ENCODE measurements around the gene KCTD16.

KCTD16 gene

DNA sequence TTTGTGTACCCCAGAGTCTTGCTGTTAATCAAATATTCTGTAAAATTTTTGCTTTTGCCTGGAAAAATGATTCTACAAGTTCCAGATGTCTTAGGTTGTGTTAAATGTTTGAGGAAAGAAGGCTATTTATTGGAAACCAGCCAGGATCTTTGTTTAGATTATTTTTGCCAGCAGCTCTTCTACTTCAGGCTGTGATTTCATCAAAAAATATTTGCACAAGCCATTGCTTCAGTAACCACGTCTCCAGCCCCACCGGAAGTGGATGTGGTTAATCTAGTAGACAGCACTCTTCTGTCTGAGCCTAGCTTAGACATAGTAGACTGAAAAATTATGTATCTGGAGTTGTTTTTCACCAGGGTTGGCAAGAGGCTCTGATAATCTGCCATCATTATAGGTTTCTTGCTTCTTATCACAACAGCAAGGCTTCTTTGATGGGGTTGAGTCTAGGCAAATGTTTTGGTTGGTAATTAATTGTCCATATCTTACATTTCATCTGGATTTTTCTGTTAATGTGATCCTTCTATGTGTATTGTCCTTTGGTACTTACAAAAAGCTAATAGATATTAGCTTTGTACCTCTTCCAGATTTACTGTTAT is 17.1 kb downstream of the KCTD16 start:
- H3K27ac ChIP-seq, result peak overlapping the region; percentile 94

DNA sequence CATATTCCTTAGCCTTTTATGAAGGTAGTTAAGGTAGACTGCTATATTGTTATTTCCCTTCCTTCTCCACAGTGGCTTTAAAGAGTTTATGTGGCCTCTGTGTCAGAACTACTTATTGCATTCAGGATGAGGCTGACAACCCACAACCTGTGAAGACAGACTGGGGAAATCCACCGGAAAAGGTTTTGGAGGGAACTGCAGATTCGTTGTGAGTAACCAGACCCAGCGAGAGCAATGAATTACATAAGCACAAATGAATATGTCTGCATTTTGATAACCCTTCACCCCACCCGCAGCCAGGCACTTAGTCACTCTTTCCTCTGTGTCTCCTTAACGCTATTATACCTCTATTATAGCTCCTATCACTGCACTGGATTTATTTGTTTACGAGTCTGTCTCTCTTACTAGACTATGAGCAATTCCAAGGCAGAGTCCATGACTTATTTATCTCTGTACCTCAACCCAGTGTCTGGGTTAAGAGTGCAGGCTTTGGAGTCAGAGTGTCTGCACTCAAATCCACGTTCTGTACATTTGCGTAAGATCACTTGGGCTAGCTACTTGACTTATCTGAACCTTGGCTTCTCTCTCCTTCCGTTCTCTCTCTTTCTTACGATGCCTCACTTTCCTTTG is 19.2 kb downstream of the KCTD16 start:
- in situ Hi-C loops (cut with HindIII; ENCODE audit: low pct_ligation_motif_present, low sequenced_read_pairs), result no loop called here
- peak; percentile 98 for DNase-seq

More for the DNA sequence above, 17.1 kb downstream of the KCTD16 start:
- Histone ChIP-seq H3K27me3 (replicated peaks) (no peaks in the 10 kb centered on the region), H3K36me3 (replicated peaks) (no peaks in the 10 kb centered on the region), H3K4me3 (ENCODE audit: low read depth, low read length) (no peak overlapping the region)
- DNase-seq, result peak; percentile 98
- TF ChIP-seq, protein P1, sequence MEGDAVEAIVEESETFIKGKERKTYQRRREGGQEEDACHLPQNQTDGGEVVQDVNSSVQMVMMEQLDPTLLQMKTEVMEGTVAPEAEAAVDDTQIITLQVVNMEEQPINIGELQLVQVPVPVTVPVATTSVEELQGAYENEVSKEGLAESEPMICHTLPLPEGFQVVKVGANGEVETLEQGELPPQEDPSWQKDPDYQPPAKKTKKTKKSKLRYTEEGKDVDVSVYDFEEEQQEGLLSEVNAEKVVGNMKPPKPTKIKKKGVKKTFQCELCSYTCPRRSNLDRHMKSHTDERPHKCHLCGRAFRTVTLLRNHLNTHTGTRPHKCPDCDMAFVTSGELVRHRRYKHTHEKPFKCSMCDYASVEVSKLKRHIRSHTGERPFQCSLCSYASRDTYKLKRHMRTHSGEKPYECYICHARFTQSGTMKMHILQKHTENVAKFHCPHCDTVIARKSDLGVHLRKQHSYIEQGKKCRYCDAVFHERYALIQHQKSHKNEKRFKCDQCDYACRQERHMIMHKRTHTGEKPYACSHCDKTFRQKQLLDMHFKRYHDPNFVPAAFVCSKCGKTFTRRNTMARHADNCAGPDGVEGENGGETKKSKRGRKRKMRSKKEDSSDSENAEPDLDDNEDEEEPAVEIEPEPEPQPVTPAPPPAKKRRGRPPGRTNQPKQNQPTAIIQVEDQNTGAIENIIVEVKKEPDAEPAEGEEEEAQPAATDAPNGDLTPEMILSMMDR (IDR thresholded peaks at IDR 0.05; ENCODE audit: low read depth, low read length, missing control alignments), result no peak
- in situ Hi-C loops (cut with HindIII; ENCODE audit: low pct_ligation_motif_present, low sequenced_read_pairs), result no loop called here

DNA sequence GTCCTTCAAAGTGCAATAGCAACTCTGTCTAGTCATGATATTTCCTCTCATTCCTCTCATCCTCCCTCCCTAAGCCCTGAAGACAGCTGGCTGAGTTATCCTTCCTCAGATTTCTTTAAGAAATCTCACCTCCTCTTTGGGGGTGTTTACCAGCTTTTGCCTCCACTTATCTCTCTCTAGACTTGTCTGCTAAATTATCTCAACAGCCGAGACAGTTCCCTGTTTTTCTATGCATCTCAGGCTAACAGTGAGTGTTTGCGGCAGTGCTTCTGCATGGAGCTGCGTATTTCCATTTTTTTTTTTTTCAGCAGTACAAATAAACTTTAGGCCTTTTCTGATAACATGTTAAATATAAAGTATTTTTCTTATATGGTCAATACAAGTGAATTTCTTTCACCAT is 20.9 kb downstream of the KCTD16 start:
- Histone ChIP-seq H3K27me3 (replicated peaks) (no peaks in the 10 kb centered on the region), H3K36me3 (replicated peaks) (no peaks in the 10 kb centered on the region), H3K4me3 (ENCODE audit: low read depth, low read length) (no peak overlapping the region), H3K27ac (peak overlapping the region; percentile 94)
- no peak for DNase-seq
- TF ChIP-seq, protein P1 (IDR thresholded peaks at IDR 0.05; ENCODE audit: low read depth, low read length, missing control alignments), result no peak
- in situ Hi-C loops (cut with HindIII; ENCODE audit: low pct_ligation_motif_present, low sequenced_read_pairs), result no loop called here

More for the DNA sequence above, 19.2 kb downstream of the KCTD16 start:
- Histone ChIP-seq H3K27me3 (replicated peaks) (no peaks in the 10 kb centered on the region), H3K4me3 (ENCODE audit: low read depth, low read length) (no peak overlapping the region), H3K27ac (peak overlapping the region; percentile 94), H3K36me3 (replicated peaks) (no peaks in the 10 kb centered on the region)
- TF ChIP-seq, protein P1 (IDR thresholded peaks at IDR 0.05; ENCODE audit: low read depth, low read length, missing control alignments), result no peak

DNA sequence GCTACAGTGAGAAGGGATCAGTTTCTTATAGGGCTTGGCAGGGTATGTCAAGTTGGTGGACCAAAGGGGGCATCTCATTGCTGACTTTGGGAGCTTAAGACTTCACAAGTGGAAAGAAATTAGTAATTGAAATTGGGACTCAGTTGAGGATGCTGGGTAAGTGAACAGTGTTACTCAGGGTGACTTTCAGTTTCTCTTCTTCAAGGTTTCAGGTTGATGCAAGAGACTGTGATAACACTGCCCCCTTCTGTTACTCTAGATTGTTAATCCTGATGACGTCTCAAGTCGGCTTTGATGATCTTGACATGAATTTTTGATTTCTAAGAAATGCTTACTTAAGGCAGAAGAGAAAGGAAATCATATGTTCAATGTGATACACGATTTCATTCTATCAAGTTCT is 21.3 kb downstream of the KCTD16 start:
- peak; percentile 79 for DNase-seq
- H3K27me3 ChIP-seq (replicated peaks), result no peaks in the 10 kb centered on the region
- peak overlapping the region; percentile 94 for H3K27ac ChIP-seq
- TF ChIP-seq, protein P1 (IDR thresholded peaks at IDR 0.05; ENCODE audit: low read depth, low read length, missing control alignments), result peak; percentile 58
- no peaks in the 10 kb centered on the region for H3K36me3 ChIP-seq (replicated peaks)
- no peak overlapping the region for H3K4me3 ChIP-seq (ENCODE audit: low read depth, low read length)
- in situ Hi-C loops (cut with HindIII; ENCODE audit: low pct_ligation_motif_present, low sequenced_read_pairs), result no loop called here

DNA sequence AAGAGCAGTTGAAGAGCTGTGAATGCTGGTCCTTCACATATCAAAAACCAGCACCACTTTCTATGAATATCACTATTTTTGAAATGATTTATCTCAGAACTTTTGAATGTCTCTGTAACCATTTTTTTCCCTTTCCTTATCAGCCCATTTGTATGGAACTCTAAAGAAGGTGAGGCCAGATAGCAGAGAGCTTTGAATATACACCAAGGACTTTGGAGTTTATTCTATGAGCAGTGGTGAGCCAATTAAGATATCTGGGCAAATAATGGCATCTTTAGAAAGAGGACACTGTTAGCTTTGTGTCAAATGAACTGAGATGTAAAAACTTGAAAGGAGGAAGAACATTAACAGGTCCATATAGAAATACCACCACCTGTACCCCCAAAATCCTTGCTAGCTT is 22.0 kb downstream of the KCTD16 start:
- Histone ChIP-seq H3K27ac (no peak overlapping the region), H3K4me3 (ENCODE audit: low read depth, low read length) (no peak overlapping the region), H3K27me3 (replicated peaks) (no peaks in the 10 kb centered on the region), H3K36me3 (replicated peaks) (no peaks in the 10 kb centered on the region)
- TF ChIP-seq, protein P1 (IDR thresholded peaks at IDR 0.05; ENCODE audit: low read depth, low read length, missing control alignments), result no peak
- in situ Hi-C loops (cut with HindIII; ENCODE audit: low pct_ligation_motif_present, low sequenced_read_pairs), result no loop called here
- no peak for DNase-seq

Data from brain microvascular endothelial cell (primary cell).